Heart right ventricle (tissue), 16 donors: Measurements from ENCODE around the gene RBM45. TPM values are rescaled to one million over a fixed set of nuclear protein-coding genes. Genes with fewer than 3 reads are reported as not detected.

ENCODE experiments used
- ATAC-seq, 8 donors: fragments of 200-7000 bp; cut with Tn5 transposase; one replicate each; pipeline ENCODE4 v1.9.1; 2020; ENCODE audit warnings: mild to moderate bottlenecking in 8 of 8, moderate library complexity in 8 of 8, moderate number of reproducible peaks in 1 of 8
- DNase-seq, 2 donors: peaks; one replicate each; pipeline ENCODE4 v3.0.0-alpha.2; 2020
- H3K27ac ChIP-seq, 10 donors: fragments of 200-600 bp; sonication (generic) in 2 of 10; one replicate each; pipeline versions ENCODE4 v1.5.0 to v1.8.0; 2020 to 2022; ENCODE audit warnings: mild to moderate bottlenecking in 3 of 10
- H3K27me3 ChIP-seq, 7 donors: fragments of 200-600 bp; one replicate each; pipeline ENCODE4 v1.8.0; 2021 to 2022; ENCODE audit warnings: mild to moderate bottlenecking in 2 of 7
- H3K36me3 ChIP-seq, 9 donors: fragments of 200-600 bp; sonication (generic) in 1 of 9; one replicate each; pipeline versions ENCODE4 v1.5.0 to v1.8.0; 2020 to 2022; ENCODE audit warnings: mild to moderate bottlenecking in 2 of 9
- H3K4me1 ChIP-seq, 9 donors: fragments of 200-600 bp; sonication (generic) in 1 of 9; one replicate each; pipeline versions ENCODE4 v1.5.0 to v1.8.0; 2020 to 2022; ENCODE audit warnings: mild to moderate bottlenecking in 4 of 9
- H3K4me3 ChIP-seq, 10 donors: fragments of 200-600 bp; sonication (generic) in 2 of 10; one replicate each; pipeline versions ENCODE4 v1.5.0 to v1.8.0; 2020 to 2022; ENCODE audit warnings: mild to moderate bottlenecking in 7 of 10, moderate library complexity in 2 of 10
- H3K9me3 ChIP-seq, 11 donors: fragments of 200-600 bp in 10 of 11; sonication (generic) in 2 of 11; one replicate each; pipeline versions ENCODE4 v1.5.0 to v1.8.0; 2013 to 2022; ENCODE audit warnings: mild to moderate bottlenecking in 2 of 11, control low read depth in 1 of 11, moderate library complexity in 1 of 11
- CTCF ChIP-seq, 9 donors: fragments of 200-600 bp; sonication (generic) in 2 of 9; IDR thresholded peaks; one replicate each; pipeline versions ENCODE4 v1.5.0 to v1.8.0; 2021 to 2022; ENCODE audit warnings: antibody characterized with exemption in 9 of 9, mild to moderate bottlenecking in 5 of 9, moderate library complexity in 1 of 9
- WGBS, 2 donors: extraction: QIAGEN DNeasy Blood & Tissue Kit; methylation state at CpG; one replicate each; pipeline ENCODE4 v1.1.7; 2013; ENCODE audit warnings: inconsistent platforms in 1 of 2; 5-methylcytosine and 5-hydroxymethylcytosine counted together
- intact Hi-C, 10 donors: fragments of 100-400 bp; cut with DNase I; formaldehyde crosslinking; loops; one replicate each; pipeline versions ENCODE4 v1.11.1 to v1.14.2; 2022
- polyA plus RNA-seq, 2 donors: library from polyadenylated mRNA; stranded (reverse); fragments of 200-250 nt; gene quantifications; one replicate each; pipeline ENCODE4 v1.2.3, GENCODE V29; 2013
- total RNA-seq, 10 donors: library from RNA; stranded (reverse); fragmentation: NEBNext Ultra II Directional in 3 of 10; extraction: Animal tissue kit (Norgen Biotek cat#: 25700) in 3 of 10; gene quantifications; one replicate each; pipeline versions ENCODE4 v1.2.1 to v1.2.4, GENCODE V29; 2021 to 2023
- donor health status: Arrhythmogenic right ventricular cardiomyopathy.
- donor health status: ischemic (EF 13 %, LVEDD 7.1; RV severe dilation, severe dysfunction).
- donor health status: healthy with polysubstance abuse.
- donor health status: DM: no; HTN: yes; CAD: no.
- donor health status: DM: no; HTN: no; CAD: no.
- donor health status: ischemic (EF 25% LVEDD 6.9; RV normal size, moderate dysfunction).
- donor health status: ischemic (EF 25% LVEDD 5.7; RV mildly dilated, moderate dysfunction).
- donor health status: healthy.
- donor health status: DM: yes; HTN: yes; CAD: no.
- donor health status: Ischemic cardiomyopathy.
- donor health status: ischemic (EF 35%, LVEDD 5.7; RV mildly dilated, moderate dysfunction).
- donor health status: nonischemic (EF 11% LVEDD 7.7; RV severe dilation, severe dysfunction).
- donor health status: DM: yes; HTN: yes; CAD: no.
- donor health status: PGD.
- donor health status: ischemic (EF 29% LVEDD 5.4; RV normal size, mild dysfunction).
- donor health status: nonischemic (EF 23%, LVEDD 6.1; RV moderate dilation, normal function).

RBM45 gene
- total and polyA plus RNA-seq, 12 donors = 4.4 to 13.7 (median 5.9) TPM

GRCh38 chr2:178115271-178115670, 3.0 kb downstream of the RBM45 start:
- intact Hi-C loops = loop anchor here in 4 of 10 donors (10.0 kb wide), 3 partner anchors 170 to 300 kb away; no protein-coding TSS in a partner anchor

GRCh38 chr2:178117725-178118124, 5.5 kb downstream of the RBM45 start:
- H3K4me3 ChIP-seq = no peak overlapping the region
- DNase-seq = no peak
- no peaks in the 10 kb centered on the region for H3K9me3 ChIP-seq
- H3K4me1 ChIP-seq = peaks cover 3 to 18% (median 9%) of the 10 kb centered on the region in 9 donors
- H3K27ac ChIP-seq = no peak overlapping the region
- ATAC-seq = no peak
- intact Hi-C loops = loop anchor here in 4 of 10 donors (10.0 kb wide), 3 partner anchors 167 to 297 kb away; no protein-coding TSS in a partner anchor
- no peaks in the 10 kb centered on the region for H3K27me3 ChIP-seq
- H3K36me3 ChIP-seq = peaks cover 0 to 69% (median 5%) of the 10 kb centered on the region in 9 donors
- no peak for TF ChIP-seq CTCF (IDR thresholded peaks at IDR 0.05)
- 96 to 98% methylated on average over 1 of the region's 1 CpG for WGBS, 2 donors

More at GRCh38 chr2:178115271-178115670, 3.0 kb downstream of the RBM45 start:
- no peak for TF ChIP-seq CTCF (IDR thresholded peaks at IDR 0.05)
- H3K36me3 ChIP-seq = peaks cover 0 to 44% (median 5%) of the 10 kb centered on the region in 9 donors
- ATAC-seq = no peak
- no peaks in the 10 kb centered on the region for H3K9me3 ChIP-seq
- H3K27me3 ChIP-seq = no peaks in the 10 kb centered on the region
- no peak for DNase-seq
- H3K4me1 ChIP-seq = peaks cover 3 to 22% (median 9%) of the 10 kb centered on the region in 9 donors
- no peak overlapping the region for H3K27ac ChIP-seq
- no peak overlapping the region for H3K4me3 ChIP-seq

- intact Hi-C loops = loop anchor here in 4 of 10 donors (10.0 kb wide), 3 partner anchors 165 to 295 kb away; no protein-coding TSS in a partner anchor
Observed at GRCh38 chr2:178119179-178119922, 7.1 kb downstream of the RBM45 start.

GRCh38 chr2:178123163-178123562, 10.9 kb downstream of the RBM45 start:
- intact Hi-C loops = no loop called here
- H3K4me3 ChIP-seq = no peak overlapping the region
- no peak for DNase-seq
- no peaks in the 10 kb centered on the region for H3K9me3 ChIP-seq
- no peak for ATAC-seq
- H3K36me3 ChIP-seq = peaks cover 0 to 100% (median 21%) of the 10 kb centered on the region in 9 donors
- no peaks in the 10 kb centered on the region for H3K27me3 ChIP-seq
- no peak overlapping the region for H3K27ac ChIP-seq
- no peak for TF ChIP-seq CTCF (IDR thresholded peaks at IDR 0.05)
- 94 to 95% methylated on average over 2 of the region's 2 CpGs for WGBS, 2 donors
- peaks cover 0 to 3% (median 0%) of the 10 kb centered on the region in 9 donors for H3K4me1 ChIP-seq

More at GRCh38 chr2:178119179-178119922, 7.1 kb downstream of the RBM45 start:
- Histone ChIP-seq H3K4me1 (peaks cover 0 to 3% (median 0%) of the 10 kb centered on the region in 9 donors), H3K36me3 (peaks cover 0 to 85% (median 17%) of the 10 kb centered on the region in 9 donors), H3K27me3 (no peaks in the 10 kb centered on the region), H3K27ac (no peak overlapping the region), H3K4me3 (no peak overlapping the region), H3K9me3 (no peaks in the 10 kb centered on the region)
- no peak for TF ChIP-seq CTCF (IDR thresholded peaks at IDR 0.05)
- ATAC-seq (peak in 1 of 8 donors; percentile 41), DNase-seq (no peak)
- WGBS, 2 donors = 74 to 82% methylated on average over 3 of the region's 3 CpGs
